A549 (cell line): ENCODE results near the gene ARID3A. TPM values are rescaled to one million over a fixed set of nuclear protein-coding genes. Genes with fewer than 3 reads are reported as not detected.

Experiments
- ATAC-seq, 2 experiments: fragments of 200-7000 bp in 1 of 2; fragments of >200 bp in 1 of 2; cut with Nextera tagmentation in 1 of 2; cut with Tn5 transposase in 1 of 2; 3 replicates each; pipeline versions ENCODE4 v1.8.0 to v1.9.1; 2018 to 2020; ENCODE audit warnings: mild to moderate bottlenecking in 1 of 2, moderate library complexity in 1 of 2
- CTCF ChIA-PET: fragments of 300-600 bp; sonication (Branson Sonifier 250); formaldehyde crosslinking; extraction: SDS; loops from one replicate; lab custom pipeline; 2021; ENCODE audit warnings: antibody characterized with exemption, inconsistent platforms; lab: Yijun Ruan, JAX
- POLR2A ChIA-PET: fragments of 350-600 bp; formaldehyde crosslinking; extraction: SDS; loops from one replicate; lab custom pipeline; 2021; ENCODE audit warnings: antibody characterized with exemption, inconsistent platforms; lab: Yijun Ruan, JAX
- DNase-seq, 2 experiments: peaks; one replicate each; pipeline versions ENCODE4 v3.0.0 to v3.0.0-alpha.2; 2011 to 2016; ENCODE audit warnings: low read depth in 1 of 2, low spot score in 1 of 2
- FAIRE-seq: peaks from 2 replicates; lab custom pipeline; 2011; peaks lifted over from hg19 to GRCh38; lab: Jason Lieb, UNC
- H3K27ac ChIP-seq, 2 experiments: fragments of >200 bp; sonication (Bioruptor Twin); formaldehyde crosslinking; 3 replicates each; pipeline ENCODE4 v1.5.1; 2016 to 2017
- H3K4me1 ChIP-seq: fragments of >200 bp; sonication (Bioruptor Twin); formaldehyde crosslinking; 3 replicates; pipeline ENCODE4 v1.6.1; 2016
- H3K4me2 ChIP-seq: fragments of >200 bp; sonication (Bioruptor Twin); formaldehyde crosslinking; 3 replicates; pipeline ENCODE4 v1.6.1; 2016
- H3K4me3 ChIP-seq: fragments of >200 bp; sonication (Bioruptor Twin); formaldehyde crosslinking; 3 replicates; pipeline ENCODE4 v1.5.1; 2016
- H3K9me3 ChIP-seq: fragments of >200 bp; sonication (Bioruptor Twin); formaldehyde crosslinking; 3 replicates; pipeline ENCODE4 v1.6.1; 2016
- CBX8 ChIP-seq: fragments of 200-600 bp; sonication (generic); IDR thresholded peaks from 2 replicates; pipeline ENCODE4 v1.6.1; 2016
- CHD2 ChIP-seq: fragments of 150-350 bp; IDR thresholded peaks from 2 replicates; pipeline ENCODE4 v1.6.1; 2014; ENCODE audit warnings: low read length; ENCODE audit not compliant: partially characterized antibody
- CTCF ChIP-seq: fragments of >200 bp; sonication (Bioruptor Twin); formaldehyde crosslinking; IDR thresholded peaks from 3 replicates; pipeline ENCODE4 v1.5.1; 2016
- EHF ChIP-seq: fragments of 250-450 bp; sonication (Bioruptor Pico); IDR thresholded peaks from 2 replicates; pipeline ENCODE4 v1.5.0; 2020; ENCODE audit warnings: mild to moderate bottlenecking
- EHMT2 ChIP-seq: fragments of 200-600 bp; sonication (generic); IDR thresholded peaks from 2 replicates; pipeline ENCODE4 v1.6.1; 2016; ENCODE audit warnings: antibody characterized with exemption, low read depth, mild to moderate bottlenecking, moderate library complexity
- ESRRA ChIP-seq: fragments of 150-350 bp; IDR thresholded peaks from 2 replicates; pipeline ENCODE4 v1.6.1; 2014; ENCODE audit warnings: mild to moderate bottlenecking, low read length, borderline replicate concordance
- GATA3 ChIP-seq: IDR thresholded peaks from 2 replicates; pipeline ENCODE4 v1.6.1; 2012; ENCODE audit warnings: borderline replicate concordance
- HOXB5 ChIP-seq: fragments of 250-450 bp; sonication (Bioruptor Pico); IDR thresholded peaks from 2 replicates; pipeline ENCODE4 v1.5.0; 2020; ENCODE audit warnings: mild to moderate bottlenecking, moderate library complexity
- JUN ChIP-seq, 2 experiments: fragments of >200 bp; sonication (Bioruptor Twin); formaldehyde crosslinking; IDR thresholded peaks; 2 replicates in 1 of 2; 3 replicates in 1 of 2; pipeline ENCODE4 v1.6.1; 2016 to 2017
- JUNB ChIP-seq: fragments of >200 bp; sonication (Bioruptor Twin); formaldehyde crosslinking; IDR thresholded peaks from 2 replicates; pipeline ENCODE4 v1.6.1; 2016
- MAFK ChIP-seq: fragments of 450-650 bp; IDR thresholded peaks from 2 replicates; pipeline ENCODE4 v1.6.1; 2014; ENCODE audit not compliant: partially characterized antibody
- MAZ ChIP-seq: fragments of 150-350 bp; IDR thresholded peaks from 2 replicates; pipeline ENCODE4 v1.6.1; 2014; ENCODE audit warnings: antibody characterized with exemption, low read depth, low read length, borderline replicate concordance
- MYC ChIP-seq: IDR thresholded peaks from 2 replicates; pipeline ENCODE4 v1.6.1; 2012; ENCODE audit warnings: mild to moderate bottlenecking, inconsistent platforms, low read length, improper control_type of control experiment, borderline replicate concordance
- NPAS2 ChIP-seq: fragments of 250-450 bp; sonication (Bioruptor Pico); IDR thresholded peaks from 2 replicates; pipeline ENCODE4 v1.8.0; 2022; ENCODE audit warnings: mild to moderate bottlenecking, moderate library complexity, borderline replicate concordance
- NR3C1 ChIP-seq: fragments of >200 bp; sonication (Bioruptor Twin); formaldehyde crosslinking; IDR thresholded peaks from 3 replicates; pipeline ENCODE4 v1.6.1; 2017
- POLR2A ChIP-seq: IDR thresholded peaks from 2 replicates; pipeline ENCODE4 v1.6.1; 2012; ENCODE audit warnings: mild to moderate bottlenecking, low read length
- REST ChIP-seq: fragments of 200-600 bp; sonication (generic); IDR thresholded peaks from 2 replicates; pipeline ENCODE4 v1.6.1; 2016; ENCODE audit warnings: antibody characterized with exemption, mild to moderate bottlenecking, moderate library complexity
- RNF2 ChIP-seq: fragments of 200-600 bp; sonication (generic); IDR thresholded peaks from 2 replicates; pipeline ENCODE4 v1.6.1; 2016; ENCODE audit warnings: low read depth, mild to moderate bottlenecking, antibody characterized with exemption, moderate library complexity, borderline replicate concordance
- SREBF2 ChIP-seq: fragments of 450-650 bp; IDR thresholded peaks from 2 replicates; pipeline ENCODE4 v1.6.1; 2014; ENCODE audit warnings: mild to moderate bottlenecking, moderate library complexity
- TFCP2L1 ChIP-seq: fragments of 250-450 bp; sonication (Bioruptor Pico); IDR thresholded peaks from 2 replicates; pipeline ENCODE4 v1.5.0; 2021; ENCODE audit warnings: mild to moderate bottlenecking
- USF2 ChIP-seq: fragments of 450-650 bp; IDR thresholded peaks from 2 replicates; pipeline ENCODE4 v1.6.1; 2014; ENCODE audit warnings: antibody characterized with exemption
- ZC3H11A ChIP-seq: fragments of 450-650 bp; IDR thresholded peaks from 2 replicates; pipeline ENCODE4 v1.6.1; 2014; ENCODE audit warnings: antibody characterized with exemption, mild to moderate bottlenecking
- ZFP36 ChIP-seq: fragments of 450-650 bp; IDR thresholded peaks from 2 replicates; pipeline ENCODE4 v1.6.1; 2014; ENCODE audit warnings: borderline replicate concordance; ENCODE audit not compliant: partially characterized antibody
- ZSCAN20 ChIP-seq: fragments of 250-450 bp; sonication (Bioruptor Pico); IDR thresholded peaks from 2 replicates; pipeline ENCODE4 v1.8.0; 2022; ENCODE audit warnings: mild to moderate bottlenecking, moderate library complexity
- whole genome bisulfite sequencing: methylation state at CpG from one replicate; pipeline ENCODE4 v1.1.6; 2017; ENCODE audit errors: missing lambda C conversion rate; 5-methylcytosine and 5-hydroxymethylcytosine counted together
- polyA plus RNA-seq, 4 experiments: library from polyadenylated mRNA; depleted of rRNA in 3 of 4; stranded (reverse); fragments of >200 nt; fragmentation: RNase III in 1 of 4; extraction: RNeasy Plus Mini Kit Qiagen cat#74134 plus additional on column Dnase treatment in 1 of 4; gene quantifications; 2 replicates in 3 of 4; 3 replicates in 1 of 4; pipeline ENCODE4 v1.2.3, GENCODE V29; 2011 to 2017

ARID3A gene
- polyA plus RNA-seq, 2 of the 4 experiments (the other 2 are of a cell fraction), result 3.3 to 6.1 TPM

- H3K4me1 ChIP-seq, result no peaks in the 10 kb centered on the region
- H3K9me3 ChIP-seq, result peaks cover 9% of the 10 kb centered on the region; the same call in 2 of the 3 replicates
- 97% methylated on average over 6 of the region's 6 CpGs for WGBS
- no peak for TF ChIP-seq HOXB5
- no peak for TF ChIP-seq JUNB
- TF ChIP-seq USF2, result no peak
- TF ChIP-seq REST, result no peak
- no peak for TF ChIP-seq EHF
- TF ChIP-seq ZFP36, result no peak
- no peak for TF ChIP-seq GATA3
- FAIRE-seq (no peak), DNase-seq (no peak), ATAC-seq (no peak)
- POLR2A ChIA-PET, result interaction anchor here (0.6 kb wide), 1 partner anchor 12 kb away, joined by 7 read pairs; no protein-coding TSS in a partner anchor
- CTCF ChIA-PET, result interaction anchor here (4.1 kb wide), 1 partner anchor 11 kb away, joined by 28 read pairs; the partner anchor contains the start of gene WDR18
- H3K4me3 ChIP-seq, result no peak overlapping the region
- H3K4me2 ChIP-seq, result no peak overlapping the region
- H3K27ac ChIP-seq, result no peak overlapping the region
Measured at GRCh38 chr19:972281-972680, 46.4 kb downstream of the ARID3A start.

- WGBS, result 89% methylated on average over 10 of the region's 29 CpGs
- Histone ChIP-seq H3K4me1 (no peaks in the 10 kb centered on the region), H3K4me2 (no peak overlapping the region), H3K4me3 (no peak overlapping the region), H3K9me3 (peaks cover 9% of the 10 kb centered on the region; the same call in 2 of the 3 replicates), H3K27ac (no peak overlapping the region)
- DNase-seq (no peak), ATAC-seq (no peak), FAIRE-seq (no peak)
- no peak for TF ChIP-seq CBX8
- no peak for TF ChIP-seq POLR2A
- TF ChIP-seq MAFK, result no peak
- no peak for TF ChIP-seq HOXB5
- TF ChIP-seq RNF2, result no peak
- TF ChIP-seq TFCP2L1, result no peak
- TF ChIP-seq ZC3H11A, result no peak
- TF ChIP-seq CTCF, result no peak
- no peak for TF ChIP-seq SREBF2
- no peak for TF ChIP-seq NPAS2
- TF ChIP-seq EHMT2, result no peak
- no peak for TF ChIP-seq ESRRA
- no peak for TF ChIP-seq JUN (IDR thresholded peaks at IDR 0.05)
- TF ChIP-seq CHD2, result no peak
- no peak for TF ChIP-seq MYC
- TF ChIP-seq ZSCAN20 (CRISPR knock-in tag), result no peak
- no peak for TF ChIP-seq REST
- TF ChIP-seq NR3C1, result no peak
- TF ChIP-seq MAZ, result no peak
- POLR2A ChIA-PET, result no interaction called here
- CTCF ChIA-PET, result interaction anchor here (1.0 kb wide), 1 partner anchor 8 kb away, joined by 3 read pairs; no protein-coding TSS in a partner anchor
Measured at GRCh38 chr19:973726-974563, 48.1 kb downstream of the ARID3A start.
